ENCODE measurements around the gene SMIM3.
"Not testable (repeated sequence)": the region's sequence is repeated elsewhere in the genome, so short reads cannot be mapped to it uniquely, and the experiment has no call there.

SMIM3 gene

GRCh38 chr5:150778517-150779396, at the start of gene SMIM3:
TSS of gene SMIM3 (plus strand) at chr5:150778757. CDS start at chr5:150795441, 16,684 bp downstream.
- DNase-seq (ENCODE audit: low read depth) = peak; percentile 73
- peak within 1 kb of the TSS; percentile 89 for H3K4me3 ChIP-seq (ENCODE audit: low read depth, low read length)
- peak; percentile 59 for TF ChIP-seq CTCF (conservative IDR thresholded peaks at IDR 0.05; ENCODE audit: low read depth, low read length)

GRCh38 chr5:150729859-150730258, 48.7 kb upstream of the SMIM3 start:
- TF ChIP-seq CTCF (conservative IDR thresholded peaks at IDR 0.05; ENCODE audit: low read depth, low read length) = no peak
- H3K4me3 ChIP-seq (ENCODE audit: low read depth, low read length) = no peak overlapping the region
- no peak for DNase-seq (ENCODE audit: low read depth)

GRCh38 chr5:150731669-150732242, 46.8 kb upstream of the SMIM3 start:
- H3K4me3 ChIP-seq (ENCODE audit: low read depth, low read length) = no peak overlapping the region
- no peak for DNase-seq (ENCODE audit: low read depth)
- TF ChIP-seq CTCF (conservative IDR thresholded peaks at IDR 0.05; ENCODE audit: low read depth, low read length) = no peak

GRCh38 chr5:150734579-150735384, 43.8 kb upstream of the SMIM3 start:
- H3K4me3 ChIP-seq (ENCODE audit: low read depth, low read length) = no peak overlapping the region
- TF ChIP-seq CTCF (conservative IDR thresholded peaks at IDR 0.05; ENCODE audit: low read depth, low read length) = no peak
- no peak for DNase-seq (ENCODE audit: low read depth)

- DNase-seq (ENCODE audit: low read depth) = no peak
These were observed 39.7 kb upstream of the SMIM3 start for GRCh38 chr5:150738862-150739261.

GRCh38 chr5:150740992-150741391, 37.6 kb upstream of the SMIM3 start:
- TF ChIP-seq CTCF (conservative IDR thresholded peaks at IDR 0.05; ENCODE audit: low read depth, low read length) = no peak

More at GRCh38 chr5:150738862-150739261, 39.7 kb upstream of the SMIM3 start:
- TF ChIP-seq CTCF (conservative IDR thresholded peaks at IDR 0.05; ENCODE audit: low read depth, low read length) = no peak
- no peak overlapping the region for H3K4me3 ChIP-seq (ENCODE audit: low read depth, low read length)

GRCh38 chr5:150742455-150743141, 36.0 kb upstream of the SMIM3 start:
- not testable (repeated sequence) for H3K4me3 ChIP-seq (ENCODE audit: low read depth, low read length)
- peak; percentile 23 for DNase-seq (ENCODE audit: low read depth)

More at GRCh38 chr5:150740992-150741391, 37.6 kb upstream of the SMIM3 start:
- no peak overlapping the region for H3K4me3 ChIP-seq (ENCODE audit: low read depth, low read length)
- no peak for DNase-seq (ENCODE audit: low read depth)

GRCh38 chr5:150743142-150743488, 35.4 kb upstream of the SMIM3 start:
- H3K4me3 ChIP-seq (ENCODE audit: low read depth, low read length); DNase-seq (ENCODE audit: low read depth): not testable (repeated sequence)
